HG02571 (cell line): ENCODE results near the gene KRTAP2-4.
"Not testable (repeated sequence)": the region's sequence is repeated elsewhere in the genome, so short reads cannot be mapped to it uniquely, and the experiment has no call there.

Experiments used
- ATAC-seq: cut with Tn5 transposase; IDR thresholded peaks from one replicate; pipeline ENCODE4 v1.9.1; 2021; ENCODE audit warnings: mild to moderate bottlenecking, moderate library complexity; ENCODE audit not compliant: unreplicated experiment

The KRTAP2-4 gene

DNA sequence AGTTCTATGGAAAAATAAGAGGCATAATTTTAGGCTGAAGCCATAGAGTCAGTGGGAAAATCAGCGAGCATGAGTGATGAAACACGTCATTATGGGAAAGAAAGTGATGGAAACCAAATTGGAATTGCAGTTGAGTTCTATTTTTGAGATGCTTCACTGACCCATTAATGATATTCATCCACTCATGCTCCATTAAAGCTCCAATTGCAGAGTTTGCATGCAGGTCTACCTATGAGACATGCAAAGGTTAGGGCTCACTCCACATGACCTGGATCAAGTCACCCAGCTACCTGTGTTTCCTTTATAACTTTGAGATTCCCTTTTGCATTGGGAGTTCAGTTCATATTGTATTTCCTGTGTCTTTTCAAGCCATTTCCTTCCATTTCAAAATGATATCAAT lies 8.0 kb upstream of the KRTAP2-4 start:
- ATAC-seq, result no peak

DNA sequence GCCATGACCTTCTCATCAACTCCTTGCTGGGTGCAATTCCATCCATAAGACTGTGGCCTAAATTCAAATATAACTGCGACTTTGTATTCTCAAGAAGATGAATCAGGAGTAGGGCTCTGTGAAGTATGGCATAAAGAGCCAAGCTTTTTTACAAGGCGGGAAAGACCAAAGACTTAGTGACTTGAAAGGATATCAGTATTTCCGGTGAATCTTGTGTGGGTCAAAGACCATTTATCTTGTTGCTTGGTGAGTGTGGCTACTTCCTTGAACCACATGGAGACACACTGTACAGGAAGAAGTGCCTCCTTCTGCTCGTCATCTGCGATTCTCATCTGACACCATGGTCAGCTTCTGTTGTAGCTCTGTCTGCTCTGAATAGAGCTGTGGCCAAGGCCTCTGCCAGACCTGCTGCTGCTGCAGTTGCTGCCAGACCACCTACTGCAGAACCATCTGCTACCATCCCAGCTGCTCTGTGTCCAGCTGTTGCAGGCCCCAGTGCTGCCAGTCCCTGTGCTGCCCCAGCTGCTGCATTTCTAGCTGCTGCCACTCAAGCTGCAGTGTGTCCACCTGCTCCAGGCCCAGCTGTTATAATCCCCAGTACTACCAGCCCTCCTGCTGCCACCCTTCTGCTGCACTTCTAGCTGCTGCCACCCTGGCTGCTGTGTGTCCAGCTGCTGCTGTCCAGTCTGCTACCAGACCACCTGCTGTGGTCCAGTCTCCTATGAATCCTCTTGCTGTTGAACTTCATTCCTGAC lies 6.1 kb upstream of the KRTAP2-4 start:
- ATAC-seq, result no peak

DNA sequence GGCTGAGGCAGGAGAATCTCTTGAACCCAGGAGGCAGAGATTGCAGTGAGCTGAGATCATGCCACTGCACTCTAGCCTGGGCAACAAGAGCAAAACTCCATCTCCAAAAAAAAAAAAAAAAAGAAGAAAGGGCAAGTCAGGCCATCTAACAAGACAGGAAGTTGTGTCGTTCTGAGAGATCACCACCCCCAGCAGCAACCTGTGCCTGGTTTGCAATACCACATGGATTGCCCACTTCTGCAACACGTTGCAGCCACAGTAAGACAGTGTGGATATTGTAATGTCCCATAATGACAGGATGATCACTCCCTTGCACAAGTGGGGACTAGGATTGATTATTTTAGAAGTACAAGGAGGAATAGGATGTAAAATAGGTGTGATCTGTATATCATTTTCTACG lies 3.4 kb upstream of the KRTAP2-4 start:
- ATAC-seq, result no peak

- ATAC-seq, result no peak
Measured at GRCh38 chr17:41067281-41067680, 1.6 kb upstream of the KRTAP2-4 start.

GRCh38 chr17:41065016-41065689 lies 526 bp downstream of the KRTAP2-4 start:
- not testable (repeated sequence) for ATAC-seq

DNA sequence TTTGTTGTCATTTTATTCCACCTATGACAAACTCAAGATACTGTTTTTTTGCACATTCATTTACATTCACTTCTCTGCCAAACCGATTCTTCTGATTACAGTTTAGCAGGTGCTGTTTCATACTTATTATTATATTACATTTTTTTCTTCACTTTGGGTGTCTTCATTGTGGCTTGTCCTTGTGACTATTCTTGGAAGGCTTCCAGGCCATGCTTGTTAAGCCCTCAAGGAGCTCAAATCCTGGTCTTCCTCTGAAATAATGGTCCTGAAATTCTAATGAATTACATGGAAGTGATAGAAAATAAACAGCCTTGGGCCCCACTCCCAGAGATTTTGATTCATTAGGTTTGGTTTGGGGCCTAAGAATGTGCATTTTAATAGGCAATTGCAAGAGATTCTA lies 1.4 kb downstream of the KRTAP2-4 start:
- ATAC-seq, result no peak

- ATAC-seq, result no peak
Measured at GRCh38 chr17:41063449-41063848, 2.2 kb downstream of the KRTAP2-4 start.

DNA sequence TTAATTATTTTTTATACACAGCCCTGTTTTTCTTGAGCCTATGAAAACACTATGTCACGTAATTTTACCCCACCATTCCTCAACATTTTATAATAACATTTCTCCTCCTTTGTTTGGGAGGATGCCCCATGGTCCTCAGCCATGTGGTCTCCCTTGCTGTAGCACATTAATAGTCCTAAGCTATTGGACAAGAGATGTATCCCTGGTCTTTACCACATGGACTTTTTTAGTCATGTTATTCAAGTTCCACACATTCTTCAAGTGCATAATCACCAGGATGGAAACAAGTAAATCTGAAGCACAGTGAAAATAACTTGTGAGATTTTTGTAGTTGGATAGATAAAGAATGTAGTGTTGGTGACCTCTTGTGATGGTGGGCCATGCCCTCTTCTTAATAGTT lies 3.7 kb downstream of the KRTAP2-4 start:
- ATAC-seq, result no peak

- no peak for ATAC-seq
Measured at GRCh38 chr17:41060052-41060604, 5.6 kb downstream of the KRTAP2-4 start, which contains the start of gene KRTAP2-3. Gene KRTAP2-3 (minus strand): TSS chr17:41060114. CDS start chr17:41060050, 64 bp downstream.

DNA sequence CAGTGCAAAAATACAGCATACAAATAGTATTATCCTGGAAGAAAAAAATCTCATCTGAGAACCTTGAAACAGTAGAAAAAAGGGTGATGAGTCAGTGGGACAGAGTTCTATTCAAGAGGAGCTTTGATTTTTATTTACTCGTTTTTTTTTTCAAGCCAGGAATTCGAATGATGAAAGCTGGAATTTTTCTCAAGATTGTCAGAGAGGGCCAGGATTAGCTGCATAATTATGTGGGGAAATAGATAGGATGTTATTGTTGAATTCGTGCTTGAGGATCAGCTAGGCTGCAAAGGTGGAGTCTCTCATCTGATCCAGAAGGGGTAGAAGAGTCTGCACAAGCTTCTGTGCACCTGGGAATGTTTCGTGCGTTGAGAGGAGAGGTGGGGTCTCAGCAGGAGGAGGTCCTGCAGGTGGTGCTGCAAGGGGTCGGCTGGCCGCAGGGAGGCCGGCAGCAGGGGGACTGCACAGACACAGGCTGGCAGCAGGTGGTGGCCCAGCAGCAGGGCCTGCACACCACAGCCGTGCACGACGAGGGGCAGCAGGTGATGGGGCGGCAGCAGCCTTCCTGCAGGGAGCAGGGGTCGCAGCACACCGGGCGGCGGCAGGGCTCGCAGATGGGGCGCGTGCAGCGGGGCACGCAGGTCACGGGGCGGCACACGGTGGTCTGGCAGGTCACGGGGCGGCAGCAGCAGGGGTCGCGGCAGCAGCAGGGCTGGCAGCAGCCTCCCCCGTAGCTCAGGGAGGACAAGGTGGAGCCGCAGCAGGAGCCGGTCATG lies 6.2 kb downstream of the KRTAP2-4 start:
- not testable (repeated sequence) for ATAC-seq

- no peak for ATAC-seq
Measured at GRCh38 chr17:41058741-41059140, 6.9 kb downstream of the KRTAP2-4 start.

GRCh38 chr17:41057547-41057946 lies 8.1 kb downstream of the KRTAP2-4 start:
- ATAC-seq, result no peak

GRCh38 chr17:41055130-41055529 lies 10.5 kb downstream of the KRTAP2-4 start, which contains the start of gene KRTAP2-2:
Gene KRTAP2-2 (minus strand): TSS chr17:41055230. CDS start chr17:41055211, 19 bp downstream.
- ATAC-seq, result not testable (repeated sequence)

- ATAC-seq, result not testable (repeated sequence)
Measured at GRCh38 chr17:41054556-41054955, 11.1 kb downstream of the KRTAP2-4 start.

DNA sequence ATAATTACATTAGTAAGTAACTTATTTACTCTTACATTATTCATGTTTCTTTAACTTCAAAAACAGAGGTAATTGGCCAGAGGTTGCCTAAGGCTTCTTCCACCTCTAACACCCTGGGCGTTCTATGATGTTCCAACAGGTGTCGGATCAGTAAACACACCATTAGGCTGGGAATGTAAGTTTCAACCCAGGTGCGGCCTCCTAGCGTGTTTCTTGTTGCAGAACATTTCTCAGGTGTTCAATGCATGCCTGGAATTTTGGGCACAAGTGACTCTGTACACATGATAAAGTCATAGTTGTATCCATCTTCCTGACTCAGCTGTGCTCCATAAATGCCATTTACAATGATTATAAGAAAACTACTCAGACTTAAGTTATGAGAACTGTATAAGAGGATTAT lies 11.7 kb downstream of the KRTAP2-4 start:
- no peak for ATAC-seq

- ATAC-seq, result no peak
Measured at GRCh38 chr17:41052566-41052965, 13.1 kb downstream of the KRTAP2-4 start.

- no peak for ATAC-seq
Measured at GRCh38 chr17:41049110-41049509, 16.6 kb downstream of the KRTAP2-4 start.

DNA sequence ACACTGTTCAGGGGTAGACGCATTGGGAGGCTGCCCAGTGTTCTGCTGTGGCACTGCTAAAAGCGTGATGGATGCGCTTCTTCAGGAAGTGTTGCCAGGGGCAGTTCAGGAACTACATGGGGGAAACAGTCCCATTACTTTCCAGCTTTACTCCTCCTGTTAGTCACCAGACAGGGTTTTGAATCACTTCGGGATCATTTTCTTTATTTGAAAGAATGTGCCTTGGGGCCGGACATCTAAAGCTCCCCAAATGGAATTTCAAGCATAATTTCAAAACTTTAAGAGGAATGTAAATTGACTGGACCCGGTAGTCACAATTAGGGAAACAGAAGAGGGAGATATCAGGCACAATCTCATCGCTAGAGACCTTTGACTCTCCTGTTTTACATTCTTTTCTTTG lies 17.2 kb downstream of the KRTAP2-4 start:
- no peak for ATAC-seq

DNA sequence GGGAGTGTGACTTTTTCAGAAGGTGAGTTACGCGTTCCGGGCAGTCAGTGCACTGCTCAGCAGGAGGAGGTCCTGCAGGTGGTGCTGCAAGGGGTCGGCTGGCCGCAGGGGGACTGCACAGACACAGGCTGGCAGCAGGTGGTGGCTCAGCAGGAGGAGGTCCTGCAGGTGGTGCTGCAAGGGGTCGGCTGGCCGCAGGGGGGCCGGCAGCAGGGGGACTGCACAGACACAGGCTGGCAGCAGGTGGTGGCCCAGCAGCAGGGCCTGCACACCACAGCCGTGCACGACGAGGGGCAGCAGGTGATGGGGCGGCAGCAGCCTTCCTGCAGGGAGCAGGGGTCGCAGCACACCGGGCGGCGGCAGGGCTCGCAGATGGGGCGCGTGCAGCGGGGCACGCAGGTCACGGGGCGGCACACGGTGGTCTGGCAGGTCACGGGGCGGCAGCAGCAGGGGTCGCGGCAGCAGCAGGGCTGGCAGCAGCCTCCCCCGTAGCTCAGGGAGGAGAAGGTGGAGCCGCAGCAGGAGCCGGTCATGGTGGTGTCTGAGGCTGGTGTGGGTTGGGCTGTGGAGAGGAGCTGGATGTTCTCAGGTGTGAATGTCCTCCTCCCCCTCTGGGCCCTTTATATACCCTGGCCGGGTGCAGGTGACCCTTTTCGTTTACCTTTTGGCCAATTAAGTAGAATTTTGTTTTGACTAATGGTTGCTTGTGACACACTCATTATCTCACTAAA lies 18.8 kb downstream of the KRTAP2-4 start, which contains the start of gene KRTAP2-1:
TSS of gene KRTAP2-1 (minus strand) at position 582 of the 731 bp plus-strand sequence. CDS start at position 533, 49 bp downstream.
- ATAC-seq, result not testable (repeated sequence)

- no peak for ATAC-seq
Measured at GRCh38 chr17:41042953-41043352, 22.7 kb downstream of the KRTAP2-4 start.
